ENCODE measurements around the gene GABRR3.
"Not testable (repeated sequence)": the region's sequence is repeated elsewhere in the genome, so short reads cannot be mapped to it uniquely, and the experiment has no call there.

The GABRR3 gene

DNA sequence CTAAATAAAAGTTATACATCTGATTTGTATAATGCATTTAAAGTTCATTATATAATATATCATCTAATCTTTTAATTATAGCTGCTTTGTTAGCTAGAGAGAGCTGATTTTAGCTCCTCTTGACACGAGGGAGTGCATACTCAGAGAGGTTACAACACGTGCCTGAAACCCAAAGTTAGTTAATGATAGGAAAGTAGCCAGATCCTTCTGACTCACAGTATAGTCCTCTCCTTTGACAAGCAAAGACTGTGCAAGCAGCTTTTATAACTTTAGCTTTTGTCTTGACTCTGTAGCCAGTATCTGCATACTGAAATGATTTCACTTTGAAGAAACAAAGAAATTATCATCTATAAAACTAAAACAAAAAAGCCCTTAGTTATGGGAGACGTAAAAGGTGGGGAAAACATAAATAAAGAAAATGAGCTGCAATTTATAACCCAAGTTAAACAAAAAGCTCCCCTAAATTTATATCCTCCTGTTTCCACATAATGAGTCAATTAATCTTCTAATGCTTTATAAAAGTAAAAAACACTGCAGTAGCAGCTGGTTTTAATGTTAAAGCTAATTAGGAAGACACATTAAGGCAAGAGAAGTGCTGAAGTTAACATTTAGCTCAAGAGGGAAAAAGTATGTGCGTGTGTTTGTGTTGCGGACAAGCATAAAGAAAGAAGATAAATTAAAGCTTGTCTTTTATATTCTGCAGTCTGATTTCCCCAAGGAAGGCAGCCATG lies 13.1 kb downstream of the GABRR3 start:
- DNase-seq = no peak

DNA sequence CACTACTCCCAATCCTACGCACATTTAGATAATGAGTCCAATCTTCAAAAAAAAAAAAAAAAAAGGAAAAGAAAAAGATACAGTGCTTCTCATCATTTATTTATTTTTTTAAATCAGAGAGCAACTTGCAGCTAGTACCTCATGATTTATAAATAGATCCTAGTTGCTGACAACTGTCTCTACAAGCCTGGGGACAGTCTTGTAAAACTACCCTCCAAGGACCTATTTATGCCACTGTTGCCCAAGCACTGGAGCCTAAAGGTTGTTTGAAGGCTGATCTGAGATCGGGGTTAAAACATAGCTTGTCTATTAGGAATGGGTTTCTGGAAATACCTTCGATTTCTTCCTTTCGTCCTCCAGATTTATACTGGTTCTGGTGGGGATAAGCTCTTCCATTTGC lies 14.7 kb downstream of the GABRR3 start:
- DNase-seq = no peak

DNA sequence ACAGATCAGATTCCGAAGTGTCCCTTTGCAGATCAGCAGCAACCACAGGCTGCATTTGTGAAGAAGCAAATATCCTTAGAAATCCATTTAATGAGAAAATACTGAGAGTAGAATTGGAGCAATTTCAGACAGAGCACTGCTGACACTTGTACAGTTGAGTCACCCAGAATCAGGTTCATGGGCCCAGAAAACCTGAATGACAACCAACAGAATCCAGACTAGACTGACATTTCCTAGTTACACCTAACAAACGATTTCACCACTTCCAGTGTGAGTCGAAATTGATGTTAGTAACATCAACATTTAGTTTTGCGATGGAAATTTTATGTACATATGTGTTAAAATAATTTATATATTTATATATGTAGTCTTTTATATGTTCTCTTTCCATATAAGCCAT lies 16.8 kb downstream of the GABRR3 start:
- DNase-seq = no peak

DNA sequence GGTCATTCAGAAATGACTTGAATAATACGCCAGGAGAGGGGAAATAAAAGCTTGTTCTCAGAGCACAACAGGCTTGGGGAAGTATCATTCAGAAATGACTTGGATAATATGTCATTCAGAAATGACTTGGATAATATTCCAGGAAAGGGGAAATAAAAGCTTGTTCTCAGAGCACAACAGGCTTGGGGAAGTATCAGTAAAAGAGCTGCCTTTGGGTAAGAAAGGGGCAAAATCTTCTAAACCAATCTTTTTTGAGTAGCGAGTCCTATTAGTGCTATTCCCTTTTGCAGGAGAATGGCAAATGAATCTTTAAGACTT lies 20.9 kb downstream of the GABRR3 start:
- DNase-seq = peak; percentile 68

DNA sequence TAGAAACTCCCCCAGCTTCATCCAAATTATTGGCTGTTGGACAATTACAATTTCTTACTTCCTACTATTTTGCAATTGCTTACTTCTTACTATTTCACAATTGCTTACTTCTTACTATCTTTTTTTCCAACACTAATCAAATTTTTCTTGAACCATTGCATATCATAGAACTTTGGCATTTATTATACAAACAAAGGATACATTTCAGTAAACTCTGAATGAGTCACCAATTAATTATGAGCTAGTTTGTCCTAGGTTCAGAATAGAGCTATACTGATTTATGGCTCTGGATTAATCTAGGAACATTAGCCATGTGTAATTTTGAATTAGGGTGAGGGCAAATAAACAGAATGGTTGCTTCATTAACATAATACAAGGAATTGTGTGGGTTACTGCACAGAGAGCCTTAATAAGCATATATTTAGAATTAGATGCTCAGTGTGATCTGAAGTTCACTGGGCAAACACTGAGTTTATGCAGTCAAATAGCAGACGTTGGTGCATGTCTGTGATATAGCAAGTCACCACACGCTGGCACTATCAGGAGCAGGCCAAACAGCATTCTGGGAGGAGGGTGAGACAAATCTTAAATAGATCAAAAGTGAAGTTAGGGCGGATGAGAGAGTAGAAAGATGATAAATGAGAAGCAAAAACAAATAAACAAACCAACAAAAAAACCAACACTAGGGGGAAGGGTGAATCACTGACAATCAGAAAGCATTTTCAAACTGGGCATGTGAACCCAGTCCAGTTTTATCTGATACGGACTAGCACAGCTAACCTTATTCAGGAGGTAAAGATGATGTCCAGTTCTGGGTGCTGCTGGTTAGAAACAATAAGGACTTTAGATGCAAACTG lies 21.5 kb downstream of the GABRR3 start:
- DNase-seq = peak; percentile 38

DNA sequence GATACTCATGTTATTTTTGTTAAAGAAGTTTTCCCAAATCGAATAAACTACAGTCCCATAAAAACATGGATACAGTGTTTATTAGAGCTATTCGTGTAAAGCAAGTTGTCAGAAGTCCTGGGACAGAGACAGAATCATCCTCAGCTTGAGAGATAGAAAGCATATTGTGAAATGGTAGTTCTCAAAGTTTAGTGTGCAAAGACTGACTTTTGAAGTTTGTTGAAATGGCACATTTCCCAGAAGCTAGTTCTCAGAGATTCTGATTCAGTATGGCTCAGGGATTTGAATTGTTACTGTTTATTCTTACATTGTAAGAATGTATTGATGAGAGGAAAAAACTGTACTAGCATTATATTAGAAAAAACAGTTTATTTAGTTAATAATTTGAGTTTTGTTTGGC lies 22.1 kb downstream of the GABRR3 start:
- DNase-seq = peak; percentile 67

DNA sequence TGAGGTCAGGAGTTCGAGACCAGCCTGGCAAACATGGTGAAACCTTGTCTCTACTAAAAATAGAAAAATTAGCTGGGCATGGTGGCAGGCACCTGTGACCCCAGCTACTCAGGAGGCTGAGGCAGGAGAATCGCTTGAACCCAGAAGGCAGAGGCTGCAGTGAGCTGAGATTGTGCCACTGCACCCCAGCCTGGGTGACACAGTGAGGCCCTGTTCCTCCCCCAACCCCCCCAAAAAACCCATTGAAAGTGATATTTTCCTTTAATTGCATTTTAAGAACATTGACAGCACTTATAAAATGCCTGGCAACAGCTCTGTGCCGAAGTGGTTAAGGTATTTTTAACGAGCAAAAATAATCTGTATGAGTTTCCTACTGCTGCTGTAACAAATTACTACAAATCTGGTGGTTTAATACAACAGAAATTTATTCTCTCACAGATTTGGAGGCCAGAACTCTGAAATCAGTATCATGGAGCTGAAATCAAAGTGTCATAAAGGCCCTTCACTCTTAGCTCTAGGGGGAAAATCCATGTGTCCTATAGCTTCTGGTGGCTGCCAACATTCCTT lies 24.1 kb downstream of the GABRR3 start:
- DNase-seq = not testable (repeated sequence)

DNA sequence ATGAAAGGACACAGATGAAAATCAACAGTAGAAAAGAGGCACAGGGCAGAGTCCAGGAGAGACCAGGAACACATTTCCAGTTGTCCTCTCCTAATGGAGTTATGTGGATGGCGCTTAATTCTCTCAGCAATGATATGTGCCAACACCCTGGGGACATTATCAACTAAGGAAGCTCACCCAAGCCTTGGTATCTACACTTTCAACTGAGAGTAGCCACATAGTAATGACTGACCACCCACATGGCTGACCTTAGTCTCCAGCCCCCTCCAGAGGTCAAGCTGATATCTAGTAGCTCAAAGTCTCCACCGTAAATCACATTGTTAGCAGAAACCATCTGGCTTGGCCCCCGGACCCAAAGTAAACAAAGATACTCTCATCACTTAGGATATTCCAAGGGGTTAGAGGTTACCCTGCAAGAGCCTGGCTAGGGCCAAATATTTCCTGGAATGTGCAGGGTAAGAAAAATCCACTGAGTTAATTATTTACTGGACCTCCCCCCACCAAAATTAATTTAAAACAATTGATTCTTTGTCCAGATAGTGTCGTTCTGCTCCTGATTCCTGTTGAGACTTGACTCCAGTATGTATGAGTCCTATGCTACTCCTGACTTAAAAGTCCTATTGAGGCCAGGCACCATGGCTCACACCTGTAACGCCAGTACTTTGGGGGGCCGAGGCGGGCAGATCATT lies 24.8 kb downstream of the GABRR3 start:
- no peak for DNase-seq

DNA sequence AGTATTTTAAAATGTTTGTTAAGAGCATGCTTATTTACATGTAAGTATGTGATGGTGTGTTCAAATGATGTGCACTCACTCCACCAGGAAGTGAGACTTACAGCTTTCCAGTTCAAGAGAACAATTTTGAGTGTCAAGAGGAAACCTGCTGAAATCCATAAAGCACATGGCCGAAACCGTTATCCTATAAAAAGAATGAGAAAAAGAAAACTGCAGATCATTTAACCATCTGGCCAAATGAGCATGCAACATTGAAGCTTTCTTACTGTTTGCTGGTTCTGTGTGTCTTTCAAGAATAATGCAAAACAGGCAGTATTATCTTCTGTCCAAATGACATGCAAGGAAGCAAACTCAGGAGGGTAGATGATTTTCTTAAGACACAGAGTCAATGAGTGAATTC lies 26.3 kb downstream of the GABRR3 start:
- no peak for DNase-seq

DNA sequence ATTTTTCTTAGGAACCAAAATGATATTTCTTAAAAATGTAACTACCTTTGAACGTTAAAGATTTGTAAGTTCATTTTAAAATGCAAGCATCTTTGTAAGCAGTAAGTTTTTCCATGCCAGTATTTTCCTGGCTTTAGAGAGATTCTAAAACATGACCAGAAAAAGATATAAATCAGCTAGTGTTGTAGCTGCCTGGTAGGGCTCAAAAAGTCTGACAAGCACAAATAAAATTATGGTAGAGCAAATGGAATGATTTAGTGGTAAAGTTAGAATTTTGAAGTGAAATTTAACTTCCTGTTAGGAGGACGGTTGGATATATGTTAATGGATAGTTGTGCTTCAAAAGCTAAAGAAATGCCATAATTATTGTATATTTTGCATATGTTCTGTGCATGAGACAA lies 29.7 kb downstream of the GABRR3 start:
- DNase-seq = no peak

DNA sequence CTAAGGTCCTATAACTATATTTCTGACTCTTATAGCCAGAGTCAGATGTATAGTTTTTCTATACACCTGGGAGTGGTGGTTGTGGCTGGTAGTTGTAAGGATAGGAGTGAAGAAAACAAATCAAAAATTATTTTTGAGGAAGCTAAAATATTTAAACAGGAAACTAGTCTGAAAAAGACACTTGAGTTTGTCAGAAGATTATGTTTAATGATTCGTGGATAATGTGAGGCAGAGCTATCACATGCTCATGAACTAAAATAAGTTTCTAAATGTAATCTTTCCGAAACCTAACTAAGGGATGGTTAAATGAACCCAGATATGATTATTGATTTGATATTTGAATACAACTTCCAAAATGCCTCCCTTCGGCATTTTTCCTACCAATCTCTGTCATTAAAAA lies 30.4 kb downstream of the GABRR3 start:
- no peak for DNase-seq

DNA sequence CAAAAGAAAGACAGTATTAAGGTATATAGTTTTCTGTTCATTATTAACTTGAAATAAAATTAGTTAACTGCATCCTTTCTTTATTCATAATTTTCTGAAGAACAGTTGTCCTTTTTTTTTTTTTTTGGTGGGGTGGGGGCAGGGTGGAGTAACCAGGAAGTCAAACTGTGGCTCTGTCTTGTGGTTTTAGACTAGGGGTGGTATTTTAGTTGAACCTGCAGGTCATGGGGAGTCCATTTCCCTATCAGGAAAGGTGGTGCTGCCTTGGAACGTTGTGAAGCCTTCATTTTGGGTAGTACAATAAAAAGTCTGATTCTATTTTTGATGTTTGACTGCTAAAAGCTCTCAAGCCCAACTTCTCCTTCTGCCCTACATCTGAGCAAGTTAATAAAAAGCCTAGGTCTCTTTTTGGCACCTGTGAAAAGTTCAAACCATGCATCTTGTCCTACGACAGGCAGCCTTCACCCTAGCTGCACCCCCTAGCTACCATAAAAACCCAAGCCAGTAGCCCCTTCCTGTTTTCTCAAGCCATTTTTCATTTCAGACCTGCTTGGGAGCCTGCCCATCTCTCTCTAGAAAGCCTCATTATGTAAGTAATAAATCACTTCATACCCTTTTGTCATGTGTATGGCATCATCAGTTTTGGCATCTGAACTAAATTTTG lies 31.7 kb downstream of the GABRR3 start:
- no peak for DNase-seq

DNA sequence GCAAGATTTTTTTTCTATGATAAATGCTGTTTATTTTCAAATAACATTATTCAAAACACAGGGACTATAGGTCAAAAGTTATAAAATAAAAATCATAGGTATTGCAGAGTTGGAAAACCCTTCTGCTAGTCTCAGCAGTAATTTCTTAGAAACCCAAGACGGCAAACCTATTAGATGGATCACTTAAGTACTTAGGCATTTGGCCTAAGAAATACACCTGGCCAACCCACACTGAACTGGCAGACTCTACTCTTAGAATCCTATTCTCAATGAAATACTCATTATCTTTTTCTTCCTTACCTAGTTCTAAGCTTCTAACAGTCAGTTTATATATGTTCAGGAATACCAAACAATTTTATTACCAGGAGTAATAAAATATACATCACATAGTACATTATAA lies 32.4 kb downstream of the GABRR3 start:
- no peak for DNase-seq

DNA sequence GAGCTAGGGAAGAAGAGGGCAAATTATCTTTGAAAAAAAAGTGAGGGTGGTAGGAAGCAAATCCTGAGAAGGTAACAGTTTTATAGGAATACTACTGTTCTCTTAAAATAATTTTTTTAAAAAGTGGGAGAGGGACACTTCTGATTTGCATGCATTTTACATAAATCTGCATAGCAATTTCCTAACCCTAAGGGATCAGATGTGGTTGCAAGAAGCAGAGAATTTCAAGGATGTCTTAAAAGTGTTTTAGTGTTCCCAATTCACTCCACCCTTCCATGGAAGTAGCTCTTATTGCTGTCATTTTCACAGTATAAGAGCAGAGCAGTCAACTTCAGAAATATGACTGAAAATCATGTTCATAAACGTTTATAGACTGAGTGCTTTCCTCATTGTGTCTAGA lies 35.1 kb downstream of the GABRR3 start:
- DNase-seq = no peak

DNA sequence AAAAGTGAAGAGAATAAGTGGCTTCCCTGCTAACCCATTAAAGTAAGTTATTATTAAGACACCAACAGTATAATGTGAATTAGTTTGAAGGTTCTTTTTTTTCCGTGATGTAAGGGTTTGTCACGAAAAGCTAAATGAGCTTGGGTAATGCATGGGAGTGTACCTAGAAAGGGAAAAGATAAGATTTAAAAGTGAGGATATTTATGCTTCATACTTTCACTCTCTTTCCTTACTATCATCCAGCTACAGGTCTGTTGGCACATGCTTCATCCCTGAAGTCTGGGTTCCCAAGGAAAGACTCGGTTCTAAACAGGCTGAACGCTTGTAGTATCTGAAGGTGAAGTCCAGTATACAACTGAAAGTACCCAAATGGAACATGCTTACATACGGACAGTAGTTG lies 36.0 kb downstream of the GABRR3 start:
- no peak for DNase-seq

DNA sequence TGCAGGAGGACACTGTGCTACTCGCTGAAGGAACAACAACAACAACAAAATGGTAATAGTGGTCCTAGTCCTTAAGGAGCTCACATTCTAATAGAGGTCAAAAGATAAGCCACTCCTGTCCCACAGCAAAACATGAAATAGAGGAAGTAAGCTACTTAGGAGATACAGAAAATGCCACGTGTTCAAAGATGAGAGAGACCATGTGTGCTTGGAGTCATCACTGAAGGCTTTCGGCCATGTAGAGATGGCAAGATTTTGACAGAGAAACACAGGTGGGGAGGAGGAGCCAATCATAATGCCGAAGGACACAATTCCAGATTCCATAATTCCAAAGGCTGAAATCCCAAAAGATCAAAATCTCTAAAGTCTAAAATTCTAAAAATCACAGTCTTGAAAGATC lies 38.1 kb downstream of the GABRR3 start:
- DNase-seq = no peak

DNA sequence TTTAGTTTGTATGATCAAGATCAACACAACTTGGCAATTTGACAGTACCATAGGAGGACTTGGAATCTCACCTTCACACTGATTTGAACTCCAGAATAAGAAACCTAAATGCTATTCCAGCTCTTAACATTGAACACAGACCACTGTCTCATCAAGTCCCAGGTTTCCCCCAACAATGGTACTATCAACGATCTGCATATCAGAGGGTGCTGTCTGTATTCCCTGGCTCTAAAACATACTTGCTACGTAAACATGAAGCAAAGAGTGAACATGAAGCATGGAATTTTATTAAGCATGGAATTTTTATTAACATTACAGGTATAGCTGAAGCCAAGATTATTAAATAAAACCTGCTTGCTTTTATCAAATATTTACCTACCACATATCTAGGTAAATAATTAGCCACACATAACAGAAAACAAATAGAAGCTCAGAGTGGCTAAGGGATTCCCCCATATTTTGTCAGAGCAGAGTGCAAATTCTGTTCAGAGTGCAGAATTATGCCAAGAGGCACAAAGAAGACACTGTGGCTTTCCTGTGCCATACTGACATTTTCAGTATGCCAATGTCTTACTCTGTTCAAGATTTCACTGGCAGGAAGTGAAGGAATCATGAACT lies 40.7 kb downstream of the GABRR3 start:
- DNase-seq = no peak

DNA sequence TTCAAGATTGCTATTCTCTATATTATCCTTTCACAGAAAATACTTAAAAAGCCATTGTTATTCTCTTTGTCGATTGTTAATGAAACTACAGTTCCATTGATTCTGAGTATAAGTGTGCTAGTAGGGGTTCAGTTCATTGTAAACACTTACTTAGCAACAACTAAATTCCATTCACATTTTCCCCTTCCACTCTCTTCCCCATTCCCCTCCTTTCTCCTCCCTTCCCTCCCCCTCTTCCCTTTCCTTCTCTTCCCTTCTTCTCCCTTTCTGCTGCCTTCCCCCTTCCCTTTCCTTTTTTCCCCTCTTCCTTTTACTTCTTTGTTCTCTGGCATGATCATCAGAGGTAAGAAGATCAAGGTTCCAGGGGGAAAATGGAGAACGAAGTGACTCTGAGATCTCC lies 41.6 kb downstream of the GABRR3 start:
- no peak for DNase-seq

DNA sequence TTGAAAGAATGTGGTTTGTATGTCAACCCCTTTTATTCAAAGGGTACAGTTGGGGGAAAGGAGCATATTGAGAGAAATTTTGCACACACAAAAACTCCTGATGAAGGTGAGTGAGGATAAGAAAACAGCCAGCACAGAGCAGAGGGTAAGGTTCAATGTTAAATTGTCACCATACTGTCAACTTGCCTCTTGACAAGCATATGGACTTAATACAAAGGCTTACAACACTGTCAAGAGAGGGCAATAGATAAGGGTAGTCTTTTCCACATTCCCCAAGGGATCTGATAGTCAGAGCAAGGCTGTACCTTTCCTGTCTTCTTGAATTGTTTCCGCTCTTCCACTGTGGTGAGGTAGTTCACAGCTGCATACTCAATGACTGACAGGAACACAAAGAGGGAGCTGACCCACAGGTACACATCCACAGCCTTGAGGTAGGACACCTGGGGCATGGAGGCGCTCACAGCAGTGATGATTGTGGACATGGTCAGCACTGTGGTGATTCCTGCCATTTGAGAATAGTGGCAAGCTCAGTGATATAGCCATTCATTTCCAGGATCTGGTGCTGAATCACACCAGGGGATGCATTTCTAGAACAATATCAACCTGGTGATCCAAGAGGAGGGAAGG lies 42.5 kb downstream of the GABRR3 start:
- DNase-seq = no peak

DNA sequence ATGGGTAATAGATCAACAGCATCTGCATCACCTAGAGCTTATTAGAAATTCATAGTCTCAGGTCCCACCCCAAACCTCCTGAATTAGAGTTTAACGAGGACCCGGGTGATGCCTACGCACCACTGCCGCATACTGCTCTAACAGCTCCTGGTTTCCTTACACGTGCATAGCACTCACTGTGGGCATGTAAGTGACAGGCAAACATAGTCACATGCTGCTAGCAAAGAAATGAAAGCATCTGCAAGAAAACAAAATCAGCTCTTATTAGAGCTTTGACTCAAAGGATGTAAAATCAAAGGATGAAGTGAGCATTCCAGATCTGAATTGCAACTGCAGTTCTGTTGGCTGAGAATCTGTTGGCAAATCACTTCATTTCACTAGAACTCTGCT lies 43.8 kb downstream of the GABRR3 start:
- no peak for DNase-seq

DNA sequence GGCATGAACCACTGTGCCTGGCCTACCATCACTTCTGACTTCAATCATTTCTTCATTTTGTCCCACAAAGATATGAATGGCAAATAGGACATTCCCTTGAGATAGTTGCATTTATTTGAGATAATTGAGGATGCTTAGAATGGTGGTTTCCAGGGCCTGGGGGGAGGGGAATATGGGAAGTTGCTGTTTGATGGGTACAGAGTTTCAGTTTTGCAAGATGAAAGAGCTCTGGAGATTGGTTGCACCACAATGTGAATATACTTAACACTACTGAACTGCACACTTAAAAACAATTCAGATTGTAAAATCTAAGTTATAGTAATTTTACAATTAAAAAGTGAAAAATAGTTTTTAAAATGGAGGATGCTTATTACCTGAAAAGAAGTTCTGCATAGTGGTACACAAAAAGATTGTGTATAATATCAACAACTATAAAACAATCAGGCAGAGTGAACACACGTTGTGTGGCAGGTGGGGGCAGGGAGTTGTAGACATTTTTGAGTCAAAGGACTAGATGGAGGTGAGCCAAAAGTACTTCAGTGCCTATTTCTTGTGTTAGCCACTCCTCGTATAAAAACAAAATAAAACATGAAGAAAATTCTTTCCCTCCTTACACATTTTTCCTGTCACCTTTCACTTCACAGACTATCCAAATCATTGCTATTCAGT lies 44.4 kb downstream of the GABRR3 start:
- peak; percentile 41 for DNase-seq

All from suppressor macrophage treated with lipopolysaccharide for 4 hours (primary cell).